IMR-90 (cell line): ENCODE measurements around the gene KCNMA1. TPM values are rescaled to one million over a fixed set of nuclear protein-coding genes. Genes with fewer than 3 reads are reported as not detected.

Source experiments
- ATAC-seq: fragments of 200-7000 bp; cut with Tn5 transposase; 2 replicates; pipeline ENCODE4 v1.9.1; 2020; ENCODE audit warnings: low read depth, mild to moderate bottlenecking, moderate library complexity
- BruUV-seq: library from RNA; stranded (reverse); fragments of 400-500 nt; replicated peaks from 2 replicates; lab custom pipeline; 2021; lab: Mats Ljungman, UMichigan
- CTCF ChIA-PET: fragments of 300-600 bp; formaldehyde crosslinking; extraction: SDS; loops from one replicate; lab custom pipeline; 2021; ENCODE audit warnings: antibody characterized with exemption; lab: Yijun Ruan, JAX
- POLR2A ChIA-PET: fragments of 300-600 bp; sonication (Branson Sonifier 250); formaldehyde crosslinking; loops from one replicate; lab custom pipeline; 2022; ENCODE audit warnings: antibody characterized with exemption; ENCODE audit not compliant: unreplicated experiment; lab: Charles Lee
- DNase-seq: peaks from one replicate; pipeline ENCODE4 v3.0.0; 2013
- H2AFZ ChIP-seq: replicated peaks from 2 replicates; pipeline ENCODE3; 2013; ENCODE audit warnings: low read length, mild to moderate bottlenecking; ENCODE audit not compliant: poor library complexity
- H2AK5ac ChIP-seq: 2 replicates; pipeline ENCODE4 v1.6.1; 2013; ENCODE audit warnings: low read depth, low read length, inconsistent platforms
- H2AK9ac ChIP-seq: replicated peaks from 2 replicates; pipeline ENCODE3; 2013; ENCODE audit warnings: mild to moderate bottlenecking, low read depth, low read length, moderate library complexity; ENCODE audit not compliant: poor library complexity
- H2BK120ac ChIP-seq: 2 replicates; pipeline ENCODE4 v1.6.1; 2013; ENCODE audit warnings: low read depth, low read length, inconsistent platforms
- H2BK15ac ChIP-seq: 3 replicates; pipeline ENCODE4 v1.6.1; 2013; ENCODE audit warnings: low read depth, low read length, inconsistent platforms
- H2BK20ac ChIP-seq: 2 replicates; pipeline ENCODE4 v1.6.1; 2013; ENCODE audit warnings: low read depth, mild to moderate bottlenecking, inconsistent platforms, low read length, moderate library complexity
- H2BK5ac ChIP-seq: 2 replicates; pipeline ENCODE4 v1.6.1; 2013; ENCODE audit warnings: mild to moderate bottlenecking, low read depth, low read length, inconsistent platforms; ENCODE audit not compliant: poor library complexity, severe bottlenecking
- H3K14ac ChIP-seq: replicated peaks from 2 replicates; pipeline ENCODE4 v1.6.1; 2013; ENCODE audit warnings: low read depth, low read length, inconsistent platforms
- H3K18ac ChIP-seq: 2 replicates; pipeline ENCODE4 v1.6.1; 2013; ENCODE audit warnings: low read depth, low read length, control low read depth
- H3K23ac ChIP-seq: 2 replicates; pipeline ENCODE4 v1.6.1; 2013; ENCODE audit warnings: low read depth, low read length, inconsistent platforms
- H3K27ac ChIP-seq: 2 replicates; pipeline ENCODE4 v1.5.1; 2013; ENCODE audit warnings: mild to moderate bottlenecking, control low read depth, low read length; ENCODE audit not compliant: insufficient read depth
- H3K27me3 ChIP-seq: 2 replicates; pipeline ENCODE4 v1.6.1; 2013; ENCODE audit warnings: low read length; ENCODE audit not compliant: control insufficient read depth, insufficient read depth
- H3K36me3 ChIP-seq: 2 replicates; pipeline ENCODE4 v1.6.1; 2013; ENCODE audit warnings: low read length, mixed read lengths; ENCODE audit not compliant: control insufficient read depth, insufficient read depth
- H3K4ac ChIP-seq: 2 replicates; pipeline ENCODE4 v1.6.1; 2013; ENCODE audit warnings: low read depth, low read length, inconsistent platforms
- H3K4me1 ChIP-seq: 2 replicates; pipeline ENCODE4 v1.6.1; 2013; ENCODE audit warnings: low read length, mixed read lengths; ENCODE audit not compliant: control insufficient read depth, insufficient read depth
- H3K4me2 ChIP-seq: 2 replicates; pipeline ENCODE4 v1.6.1; 2013; ENCODE audit warnings: low read depth, mild to moderate bottlenecking, control low read depth, low read length, moderate library complexity
- H3K4me3 ChIP-seq: 2 replicates; pipeline ENCODE4 v1.5.1; 2013; ENCODE audit warnings: low read depth, mild to moderate bottlenecking, control low read depth, low read length, moderate library complexity; ENCODE audit not compliant: insufficient read depth
- H3K56ac ChIP-seq: 2 replicates; pipeline ENCODE4 v1.6.1; 2013; ENCODE audit warnings: low read length, inconsistent platforms; ENCODE audit not compliant: insufficient read depth; ENCODE audit errors: extremely low read depth
- H3K79me1 ChIP-seq, 2 experiments: 2 replicates each; pipeline ENCODE4 v1.6.1; 2013; ENCODE audit warnings: low read length in 2 of 2, inconsistent platforms in 1 of 2, low read depth in 1 of 2
- H3K9ac ChIP-seq: 2 replicates; pipeline ENCODE4 v1.6.1; 2013; ENCODE audit warnings: low read depth, low read length, control low read depth
- H3K9me1 ChIP-seq: 2 replicates; pipeline ENCODE4 v1.6.1; 2013; ENCODE audit warnings: low read length, inconsistent platforms; ENCODE audit not compliant: insufficient read depth
- H3K9me3 ChIP-seq: 2 replicates; pipeline ENCODE4 v1.6.1; 2013; ENCODE audit warnings: low read length; ENCODE audit not compliant: control insufficient read depth, insufficient read depth
- H4K20me1 ChIP-seq: 2 replicates; pipeline ENCODE4 v1.6.1; 2013; ENCODE audit warnings: low read length, inconsistent platforms; ENCODE audit not compliant: insufficient read depth
- H4K5ac ChIP-seq: 2 replicates; pipeline ENCODE4 v1.6.1; 2013; ENCODE audit warnings: mild to moderate bottlenecking, low read depth, low read length, control low read depth
- H4K8ac ChIP-seq, 2 experiments: 2 replicates each; pipeline ENCODE4 v1.6.1; 2013; ENCODE audit warnings: low read depth in 2 of 2, low read length in 2 of 2, control low read depth in 1 of 2, inconsistent platforms in 1 of 2
- H4K91ac ChIP-seq: 2 replicates; pipeline ENCODE4 v1.6.1; 2013; ENCODE audit warnings: low read depth, low read length, inconsistent platforms; ENCODE audit not compliant: insufficient read depth
- BHLHE40 ChIP-seq: fragments of 150-350 bp; IDR thresholded peaks from 2 replicates; pipeline ENCODE4 v1.6.1; 2016; ENCODE audit warnings: mild to moderate bottlenecking, low read depth, low read length
- CEBPB ChIP-seq: IDR thresholded peaks from 2 replicates; pipeline ENCODE4 v1.6.1; 2012; ENCODE audit warnings: low read depth, low read length, improper control_type of control experiment
- CHD1 ChIP-seq: IDR thresholded peaks from 2 replicates; pipeline ENCODE4 v1.6.1; 2012; ENCODE audit warnings: low read depth, low read length, improper control_type of control experiment
- CTCF ChIP-seq: conservative IDR thresholded peaks from 2 replicates; pipeline ENCODE4 v1.5.1; 2012; ENCODE audit warnings: mild to moderate bottlenecking, low read depth, low read length, improper control_type of control experiment
- FOS ChIP-seq: fragments of 150-350 bp; IDR thresholded peaks from 2 replicates; pipeline ENCODE4 v1.6.1; 2016; ENCODE audit warnings: low read depth, low read length
- MAFK ChIP-seq: IDR thresholded peaks from 2 replicates; pipeline ENCODE4 v1.6.1; 2012; ENCODE audit warnings: low read depth, low read length, improper control_type of control experiment
- MAZ ChIP-seq: IDR thresholded peaks from 2 replicates; pipeline ENCODE4 v1.6.1; 2012; ENCODE audit warnings: low read depth, mild to moderate bottlenecking, low read length, improper control_type of control experiment, moderate library complexity, borderline replicate concordance
- MXI1 ChIP-seq: IDR thresholded peaks from 2 replicates; pipeline ENCODE4 v1.6.1; 2012; ENCODE audit warnings: low read depth, mild to moderate bottlenecking, low read length, moderate library complexity, borderline replicate concordance
- NFE2L2 ChIP-seq: fragments of 150-350 bp; IDR thresholded peaks from 2 replicates; pipeline ENCODE4 v1.6.1; 2016; ENCODE audit warnings: low read depth, mild to moderate bottlenecking, low read length
- POLR2A ChIP-seq: IDR thresholded peaks from 2 replicates; pipeline ENCODE4 v1.6.1; 2012; ENCODE audit warnings: mild to moderate bottlenecking, low read depth, low read length
- RAD21 ChIP-seq: IDR thresholded peaks from 2 replicates; pipeline ENCODE4 v1.6.1; 2012; ENCODE audit warnings: low read length, improper control_type of control experiment
- RCOR1 ChIP-seq: IDR thresholded peaks from 2 replicates; pipeline ENCODE4 v1.6.1; 2012; ENCODE audit warnings: mild to moderate bottlenecking, low read length, improper control_type of control experiment; ENCODE audit not compliant: insufficient replicate concordance
- RFX5 ChIP-seq: IDR thresholded peaks from 2 replicates; pipeline ENCODE4 v1.8.0; 2012; ENCODE audit warnings: low read depth, mild to moderate bottlenecking, low read length, moderate library complexity
- SMC3 ChIP-seq: fragments of 150-350 bp; IDR thresholded peaks from 2 replicates; pipeline ENCODE4 v1.6.1; 2016; ENCODE audit warnings: low read depth, mild to moderate bottlenecking, antibody characterized with exemption, low read length, moderate library complexity
- WGBS, 2 experiments: methylation state at CpG; one replicate each; pipeline versions ENCODE4 v1.1.5 to v1.1.7; 2013; ENCODE audit warnings: missing lambda C conversion rate in 2 of 2; ENCODE audit not compliant: insufficient read length in 1 of 2; ENCODE audit errors: extremely low coverage in 2 of 2; 5-methylcytosine and 5-hydroxymethylcytosine counted together
- dilution Hi-C: fragments of 300-500 bp; cut with HindIII; formaldehyde crosslinking; loops from one replicate; pipeline ENCODE4 v1.14.3; 2018; ENCODE audit warnings: low sequenced_read_pairs; ENCODE audit not compliant: unreplicated experiment
- in situ Hi-C: fragments of 300-500 bp; cut with MboI; formaldehyde crosslinking; loops from 3 replicates; pipeline ENCODE4 v1.14.3; 2019; ENCODE audit warnings: low sequenced_read_pairs, inconsistent platforms, mixed read lengths
- intact Hi-C: fragments of 100-400 bp; cut with micrococcal nuclease; formaldehyde crosslinking; loops from 2 replicates; pipeline ENCODE4 v1.10.0; 2022
- polyA plus RNA-seq, 3 experiments: library from polyadenylated mRNA; depleted of rRNA; stranded (reverse); fragments of >200 nt; gene quantifications; 2 replicates each; pipeline ENCODE4 v1.2.3, GENCODE V29; 2012; ENCODE audit warnings: low replicate concordance in 1 of 3
- total RNA-seq: library from RNA; depleted of rRNA; stranded (reverse); fragments of >200 nt; gene quantifications from 2 replicates; pipeline ENCODE4 v1.2.3, GENCODE V29; 2012
- TF ChIP-seq, protein P1 (sequence below): fragments of 150-350 bp; IDR thresholded peaks from 2 replicates; pipeline ENCODE4 v1.6.1; 2016; ENCODE audit warnings: low read depth, mild to moderate bottlenecking, low read length, moderate library complexity, borderline replicate concordance
- TF ChIP-seq, protein P2 (sequence below): fragments of 150-350 bp; IDR thresholded peaks from 2 replicates; pipeline ENCODE4 v1.6.1; 2017; ENCODE audit warnings: mild to moderate bottlenecking, antibody characterized with exemption, low read length, low read depth

Gene KCNMA1
- total and polyA plus RNA-seq, 2 of the 4 experiments (the other 2 are of a cell fraction): 25.6 to 29.6 TPM

- ChIA-PET CTCF (no interaction called here), POLR2A (no interaction called here)
- WGBS, 2 experiments: no CpG with 5 or more reads among the region's 2 CpGs
- DNase-seq: no peak
- intact Hi-C loops: loop anchor here (10.0 kb wide), 2 partner anchors 548 to 878 kb away; no protein-coding TSS in a partner anchor
- Histone ChIP-seq H2BK20ac (no peak overlapping the region), H2BK15ac (no peak overlapping the region), H3K18ac (no peak overlapping the region), H4K5ac (no peak overlapping the region), H3K9ac (no peak overlapping the region), H3K27ac (no peak overlapping the region), H2AK5ac (no peak overlapping the region), H2BK120ac (no peak overlapping the region), H3K36me3 (no peaks in the 10 kb centered on the region), H3K4me3 (no peak overlapping the region), H3K4me2 (no peak overlapping the region), H3K9me1 (no peaks in the 10 kb centered on the region), H4K8ac (no peak overlapping the region), H3K79me1 (no peaks in the 10 kb centered on the region), H3K56ac (no peak overlapping the region), H2AFZ (no peak overlapping the region), H3K4me1 (no peaks in the 10 kb centered on the region; the same call in 1 of the 2 replicates), H3K14ac (no peak overlapping the region), H3K27me3 (peaks cover 3% of the 10 kb centered on the region; the same call in 1 of the 2 replicates), H4K20me1 (no peaks in the 10 kb centered on the region), H2BK5ac (no peak overlapping the region), H3K4ac (no peak overlapping the region), H3K9me3 (no peaks in the 10 kb centered on the region), H4K91ac (no peak overlapping the region), H3K23ac (no peak overlapping the region), H2AK9ac (no peak overlapping the region)
- BruUV-seq: no TSS peak
- in situ Hi-C loops: loop anchor here (25.0 kb wide), 2 partner anchors 420 to 1570 kb away; partner anchors contain the start of gene ZNF503
- no peak for TF ChIP-seq RFX5
- TF ChIP-seq, protein P1, sequence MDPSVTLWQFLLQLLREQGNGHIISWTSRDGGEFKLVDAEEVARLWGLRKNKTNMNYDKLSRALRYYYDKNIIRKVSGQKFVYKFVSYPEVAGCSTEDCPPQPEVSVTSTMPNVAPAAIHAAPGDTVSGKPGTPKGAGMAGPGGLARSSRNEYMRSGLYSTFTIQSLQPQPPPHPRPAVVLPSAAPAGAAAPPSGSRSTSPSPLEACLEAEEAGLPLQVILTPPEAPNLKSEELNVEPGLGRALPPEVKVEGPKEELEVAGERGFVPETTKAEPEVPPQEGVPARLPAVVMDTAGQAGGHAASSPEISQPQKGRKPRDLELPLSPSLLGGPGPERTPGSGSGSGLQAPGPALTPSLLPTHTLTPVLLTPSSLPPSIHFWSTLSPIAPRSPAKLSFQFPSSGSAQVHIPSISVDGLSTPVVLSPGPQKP: no peak
- TF ChIP-seq FOS: no peak
- no peak for TF ChIP-seq CTCF
- no peak for TF ChIP-seq SMC3
- TF ChIP-seq POLR2A: no peak
- no peak for TF ChIP-seq BHLHE40
- TF ChIP-seq MAFK: no peak
- TF ChIP-seq RCOR1: no peak
- TF ChIP-seq NFE2L2: no peak
- TF ChIP-seq MAZ: no peak
- TF ChIP-seq RAD21: no peak
- TF ChIP-seq, protein P2, sequence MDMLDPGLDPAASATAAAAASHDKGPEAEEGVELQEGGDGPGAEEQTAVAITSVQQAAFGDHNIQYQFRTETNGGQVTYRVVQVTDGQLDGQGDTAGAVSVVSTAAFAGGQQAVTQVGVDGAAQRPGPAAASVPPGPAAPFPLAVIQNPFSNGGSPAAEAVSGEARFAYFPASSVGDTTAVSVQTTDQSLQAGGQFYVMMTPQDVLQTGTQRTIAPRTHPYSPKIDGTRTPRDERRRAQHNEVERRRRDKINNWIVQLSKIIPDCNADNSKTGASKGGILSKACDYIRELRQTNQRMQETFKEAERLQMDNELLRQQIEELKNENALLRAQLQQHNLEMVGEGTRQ: no peak
- no peak for TF ChIP-seq MXI1
- TF ChIP-seq CHD1: no peak
- no peak for TF ChIP-seq CEBPB
- dilution Hi-C loops: no loop called here
- ATAC-seq: no peak
These were observed 654.9 kb downstream of the KCNMA1 start for GRCh38 chr10:76982671-76983070.
